Neuron (in vitro differentiated cells): ENCODE results near the gene RFTN1.

Source experiments
- H2AFZ ChIP-seq: one replicate; pipeline ENCODE4 v1.6.1; 2013; ENCODE audit warnings: low read depth, mild to moderate bottlenecking, inconsistent platforms, low read length, moderate library complexity
- H3K27me3 ChIP-seq: one replicate; pipeline ENCODE4 v1.6.1; 2013; ENCODE audit warnings: low read length; ENCODE audit not compliant: insufficient read depth
- H3K36me3 ChIP-seq: one replicate; pipeline ENCODE4 v1.6.1; 2013; ENCODE audit warnings: low read length; ENCODE audit not compliant: insufficient read depth
- H3K4me1 ChIP-seq: one replicate; pipeline ENCODE4 v1.6.1; 2013; ENCODE audit warnings: low read length; ENCODE audit not compliant: insufficient read depth
- H3K4me3 ChIP-seq: 2 replicates; pipeline ENCODE4 v1.5.1; 2013; ENCODE audit warnings: mild to moderate bottlenecking, low read length, moderate library complexity
- H3K9me3 ChIP-seq: one replicate; pipeline ENCODE4 v1.6.1; 2013; ENCODE audit warnings: low read length

Gene RFTN1, protein sequence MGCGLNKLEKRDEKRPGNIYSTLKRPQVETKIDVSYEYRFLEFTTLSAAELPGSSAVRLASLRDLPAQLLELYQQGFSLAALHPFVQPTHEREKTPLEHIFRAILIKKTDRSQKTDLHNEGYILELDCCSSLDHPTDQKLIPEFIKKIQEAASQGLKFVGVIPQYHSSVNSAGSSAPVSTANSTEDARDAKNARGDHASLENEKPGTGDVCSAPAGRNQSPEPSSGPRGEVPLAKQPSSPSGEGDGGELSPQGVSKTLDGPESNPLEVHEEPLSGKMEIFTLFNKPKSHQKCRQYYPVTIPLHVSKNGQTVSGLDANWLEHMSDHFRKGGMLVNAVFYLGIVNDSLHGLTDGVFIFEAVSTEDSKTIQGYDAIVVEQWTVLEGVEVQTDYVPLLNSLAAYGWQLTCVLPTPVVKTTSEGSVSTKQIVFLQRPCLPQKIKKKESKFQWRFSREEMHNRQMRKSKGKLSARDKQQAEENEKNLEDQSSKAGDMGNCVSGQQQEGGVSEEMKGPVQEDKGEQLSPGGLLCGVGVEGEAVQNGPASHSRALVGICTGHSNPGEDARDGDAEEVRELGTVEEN

DNA sequence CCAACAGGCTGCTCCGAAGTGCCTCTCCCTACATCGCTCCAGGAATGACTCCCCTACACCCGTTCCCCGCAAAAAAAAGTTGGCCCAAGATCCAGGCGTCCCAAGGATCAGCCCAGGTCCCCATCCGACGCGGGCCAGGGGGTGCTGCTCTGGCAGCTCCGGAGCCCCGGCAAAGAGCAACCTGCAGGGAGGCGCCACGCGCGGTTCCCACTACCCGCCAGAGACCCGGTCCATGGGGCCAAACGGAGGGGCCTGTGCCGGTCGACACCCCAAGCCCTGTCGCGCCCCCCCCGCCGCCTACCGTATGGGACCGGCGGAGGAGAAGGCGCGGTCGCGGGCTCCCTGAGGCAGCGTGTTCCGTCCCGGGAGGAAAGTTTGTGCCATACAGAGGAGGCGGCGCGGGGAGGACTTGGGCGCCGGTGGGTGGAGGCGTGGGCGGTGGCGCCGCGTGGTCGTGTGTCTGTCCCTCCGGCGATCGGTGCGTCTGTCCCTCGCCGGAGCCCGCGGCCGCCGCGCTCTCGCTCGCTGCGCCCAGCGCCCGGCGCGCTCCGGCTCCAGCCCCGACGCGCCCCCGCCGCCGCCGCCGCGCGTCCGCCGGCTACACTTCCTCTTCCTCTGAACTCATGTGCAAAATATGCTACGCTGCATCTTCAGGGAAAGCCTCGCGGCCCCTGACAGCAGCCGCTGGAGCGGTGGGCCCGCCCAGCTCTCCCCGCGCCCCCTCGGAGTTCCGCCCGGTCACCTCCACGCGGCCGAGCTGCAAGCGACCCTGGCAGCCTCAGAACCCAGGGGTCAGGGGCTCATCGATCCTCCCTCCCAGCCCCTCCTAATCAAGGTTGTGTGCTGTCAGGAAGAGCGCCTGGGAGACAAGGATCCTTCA, at the start of gene RFTN1:
Gene RFTN1, minus strand, starts transcription at position 559 of the 880 bp plus-strand sequence. CDS start 19,830 bp downstream, outside the sequence.
- Histone ChIP-seq H3K27me3 (peaks cover 4% of the 10 kb centered on the region), H3K4me1 (peaks cover 31% of the 10 kb centered on the region), H3K4me3 (peak within 1 kb of the TSS; percentile 63), H2AFZ (peak within 1 kb of the TSS; percentile 93), H3K36me3 (no peaks in the 10 kb centered on the region), H3K9me3 (no peaks in the 10 kb centered on the region)

DNA sequence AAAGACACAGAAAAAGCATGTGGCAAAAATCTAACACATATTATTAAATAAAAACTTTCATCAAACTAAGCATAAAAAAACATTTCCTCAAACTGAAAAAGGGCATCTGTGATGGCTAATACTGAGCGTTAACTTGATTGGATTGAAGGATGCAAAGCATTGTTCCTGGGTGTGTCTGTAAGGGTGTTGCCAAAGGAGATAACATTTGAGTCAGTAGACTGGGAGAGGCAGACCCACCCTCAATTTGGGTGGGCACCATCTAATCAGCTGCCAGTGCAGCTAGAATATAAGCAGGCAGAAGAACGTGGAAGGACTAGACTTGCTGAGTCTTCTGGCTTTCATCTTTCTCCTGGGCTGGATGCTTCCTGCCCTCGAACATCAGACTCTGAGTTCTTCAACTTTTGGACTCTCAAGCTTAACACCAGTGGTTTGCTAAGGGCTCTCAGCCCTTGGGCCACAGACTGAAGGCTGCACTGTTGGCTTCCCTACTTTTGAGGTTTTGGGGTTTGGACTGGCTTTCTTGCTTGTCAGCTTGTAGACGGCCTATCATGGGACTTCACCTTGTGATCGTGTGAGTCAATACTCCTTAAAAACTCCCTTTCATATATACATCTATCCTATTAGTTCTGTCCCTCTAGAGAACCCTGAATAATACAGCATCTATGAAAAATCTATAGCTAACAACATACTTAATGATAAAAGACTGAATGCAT, 46.3 kb upstream of the RFTN1 start:
- H3K36me3 ChIP-seq = no peaks in the 10 kb centered on the region
- H3K4me3 ChIP-seq = no peak overlapping the region
- no peaks in the 10 kb centered on the region for H3K9me3 ChIP-seq
- H2AFZ ChIP-seq = no peak overlapping the region
- no peaks in the 10 kb centered on the region for H3K27me3 ChIP-seq
- no peaks in the 10 kb centered on the region for H3K4me1 ChIP-seq

DNA sequence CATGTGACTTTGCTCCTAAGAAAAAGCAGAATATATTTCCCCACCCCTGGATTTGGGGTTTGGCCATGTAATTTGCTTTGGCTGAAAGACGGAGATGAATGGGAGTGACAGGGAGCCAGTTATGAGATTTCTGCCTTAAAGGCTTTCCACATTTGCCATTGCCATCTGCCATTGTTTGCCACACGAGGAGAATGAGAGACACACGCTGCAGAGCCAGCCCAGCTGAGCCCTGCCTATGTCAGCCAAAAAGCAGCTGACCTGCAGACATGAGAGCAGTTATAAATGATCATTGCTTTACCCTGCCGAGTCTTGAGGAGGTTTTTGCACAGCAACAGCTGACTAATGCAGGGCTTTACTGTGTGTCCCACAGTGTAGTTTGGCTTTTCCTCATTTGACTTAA, 40.6 kb upstream of the RFTN1 start:
- Histone ChIP-seq H2AFZ (no peak overlapping the region), H3K36me3 (no peaks in the 10 kb centered on the region), H3K4me3 (no peak overlapping the region), H3K9me3 (no peaks in the 10 kb centered on the region), H3K4me1 (peaks cover 7% of the 10 kb centered on the region), H3K27me3 (no peaks in the 10 kb centered on the region)

DNA sequence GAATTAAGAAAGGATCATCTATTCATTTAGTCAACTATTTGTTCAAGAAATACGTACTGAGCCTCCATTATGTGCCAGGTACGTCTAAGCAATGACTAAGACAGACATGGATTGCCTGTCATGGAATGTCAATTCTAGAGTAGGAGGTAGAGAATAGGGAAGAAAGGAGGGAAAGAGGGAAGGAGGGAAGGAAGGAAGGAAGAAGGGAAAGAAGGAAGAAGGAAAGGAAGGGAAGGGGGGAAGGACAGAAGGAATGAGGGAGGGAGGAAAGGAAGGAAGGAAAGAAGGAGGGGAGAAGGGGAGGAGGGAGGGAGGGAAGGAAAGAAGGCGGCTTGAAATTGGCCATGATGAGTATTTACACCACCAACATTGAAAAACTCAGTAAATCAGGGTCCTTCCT, 39.3 kb upstream of the RFTN1 start:
- peaks cover 7% of the 10 kb centered on the region for H3K4me1 ChIP-seq
- no peaks in the 10 kb centered on the region for H3K27me3 ChIP-seq
- no peak overlapping the region for H2AFZ ChIP-seq
- no peaks in the 10 kb centered on the region for H3K9me3 ChIP-seq
- no peaks in the 10 kb centered on the region for H3K36me3 ChIP-seq
- no peak overlapping the region for H3K4me3 ChIP-seq

DNA sequence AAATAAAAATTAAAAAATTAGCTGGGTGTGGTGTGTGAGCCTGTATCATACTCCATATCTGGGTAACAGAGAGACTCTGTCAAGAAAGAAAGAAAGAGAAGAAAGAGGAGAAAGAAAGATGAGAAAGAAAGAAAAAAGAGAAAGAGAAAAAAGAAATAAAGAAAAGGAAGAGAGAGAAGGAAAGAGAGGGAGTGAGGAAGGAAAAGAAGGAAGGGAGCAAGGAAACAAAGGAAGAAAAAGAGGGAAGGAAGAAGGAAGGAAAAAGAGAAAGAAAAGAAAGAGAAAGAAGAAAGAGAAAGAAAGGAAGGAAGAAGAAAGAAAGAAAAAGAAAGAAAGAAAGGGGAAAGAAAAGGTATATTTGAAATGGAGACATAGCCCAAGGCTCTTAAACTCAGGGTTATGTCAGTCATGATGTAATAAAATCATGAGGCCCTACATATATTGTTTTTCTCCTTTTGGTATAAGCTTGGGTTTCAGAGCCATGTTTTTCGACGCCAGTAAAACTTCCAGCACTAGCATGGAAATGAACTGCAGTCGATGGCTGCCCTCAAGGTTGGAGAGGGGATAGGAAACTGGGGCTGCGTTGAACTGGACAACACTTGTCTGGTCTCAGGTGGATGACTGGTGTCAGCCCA, 38.0 kb upstream of the RFTN1 start:
- H3K4me1 ChIP-seq = peaks cover 7% of the 10 kb centered on the region
- H2AFZ ChIP-seq = peak overlapping the region; percentile 57
- no peaks in the 10 kb centered on the region for H3K27me3 ChIP-seq
- H3K4me3 ChIP-seq = no peak overlapping the region
- H3K9me3 ChIP-seq = no peaks in the 10 kb centered on the region
- H3K36me3 ChIP-seq = no peaks in the 10 kb centered on the region

DNA sequence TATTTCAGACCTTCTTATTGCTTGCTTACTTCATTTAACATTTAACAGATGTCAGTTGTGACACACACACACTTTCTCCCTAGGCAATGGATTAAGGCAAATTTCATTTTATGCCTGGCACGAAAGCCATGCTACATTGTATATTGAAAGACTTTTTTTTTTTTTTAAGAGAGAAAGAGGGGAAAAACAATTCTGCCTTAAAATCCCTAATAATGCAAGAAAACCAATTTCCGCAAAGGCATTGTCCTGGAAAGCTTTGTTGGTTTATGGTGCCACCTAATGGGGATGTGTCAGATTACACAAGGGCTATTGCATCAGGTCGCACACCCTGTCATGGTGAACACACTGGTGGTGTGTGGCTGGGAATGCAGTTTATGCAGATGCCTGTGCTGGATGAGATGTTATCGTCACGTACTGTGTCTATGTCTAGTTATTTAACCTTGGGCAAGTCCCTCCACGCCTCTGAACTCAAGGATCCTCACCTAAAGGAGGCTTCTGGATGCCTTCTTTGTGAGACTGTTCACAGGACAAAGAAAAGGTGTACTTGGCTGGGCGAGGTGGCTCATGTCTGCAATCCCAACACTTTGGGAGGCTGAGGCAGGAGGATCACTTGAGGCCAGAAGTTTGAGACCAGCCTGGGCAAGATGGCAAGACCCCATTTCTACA, 37.3 kb upstream of the RFTN1 start:
- no peaks in the 10 kb centered on the region for H3K27me3 ChIP-seq
- H3K4me3 ChIP-seq = no peak overlapping the region
- peak overlapping the region; percentile 57 for H2AFZ ChIP-seq
- no peaks in the 10 kb centered on the region for H3K9me3 ChIP-seq
- no peaks in the 10 kb centered on the region for H3K36me3 ChIP-seq
- peaks cover 7% of the 10 kb centered on the region for H3K4me1 ChIP-seq

DNA sequence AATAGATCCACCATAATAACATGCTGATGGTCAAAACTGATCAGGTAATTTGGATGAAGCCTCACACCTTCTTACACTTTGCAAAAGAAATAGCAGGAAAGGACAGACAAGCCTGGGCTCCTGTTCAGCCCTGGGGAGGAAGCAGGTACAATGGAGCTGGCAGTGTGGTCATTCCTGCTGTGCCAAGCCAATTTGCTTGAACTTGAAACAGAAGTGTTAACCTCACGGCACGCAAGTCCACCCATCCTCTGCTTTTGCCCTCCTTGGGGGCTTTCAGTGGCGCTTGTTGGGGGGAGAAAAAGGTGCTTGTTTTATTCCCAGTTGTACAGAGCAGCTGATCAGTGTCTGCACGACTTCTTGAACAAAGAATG, 36.8 kb upstream of the RFTN1 start:
- Histone ChIP-seq H3K27me3 (no peaks in the 10 kb centered on the region), H3K4me3 (no peak overlapping the region), H3K4me1 (peaks cover 7% of the 10 kb centered on the region), H3K9me3 (no peaks in the 10 kb centered on the region), H3K36me3 (no peaks in the 10 kb centered on the region), H2AFZ (peak overlapping the region; percentile 57)

DNA sequence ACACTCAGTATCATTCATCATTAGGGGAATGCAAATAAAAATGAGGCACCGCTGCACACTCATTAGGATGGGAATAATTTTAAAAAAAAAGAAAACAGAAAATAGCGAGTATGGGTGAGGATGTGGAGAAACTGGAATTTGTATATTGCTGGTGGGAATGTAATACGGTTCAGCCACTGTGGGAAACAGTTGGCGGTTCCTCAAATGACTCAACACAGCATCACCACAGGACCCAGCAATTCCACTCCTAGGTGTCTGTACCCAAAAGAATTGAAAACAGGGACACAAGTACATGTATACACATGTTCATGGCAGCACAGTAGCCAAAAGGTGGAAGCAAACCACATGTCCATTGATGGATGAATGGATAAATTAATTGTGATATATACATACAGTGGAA, 35.2 kb upstream of the RFTN1 start:
- Histone ChIP-seq H3K9me3 (no peaks in the 10 kb centered on the region), H3K36me3 (no peaks in the 10 kb centered on the region), H3K4me1 (peaks cover 7% of the 10 kb centered on the region), H3K4me3 (no peak overlapping the region), H3K27me3 (no peaks in the 10 kb centered on the region), H2AFZ (no peak overlapping the region)

DNA sequence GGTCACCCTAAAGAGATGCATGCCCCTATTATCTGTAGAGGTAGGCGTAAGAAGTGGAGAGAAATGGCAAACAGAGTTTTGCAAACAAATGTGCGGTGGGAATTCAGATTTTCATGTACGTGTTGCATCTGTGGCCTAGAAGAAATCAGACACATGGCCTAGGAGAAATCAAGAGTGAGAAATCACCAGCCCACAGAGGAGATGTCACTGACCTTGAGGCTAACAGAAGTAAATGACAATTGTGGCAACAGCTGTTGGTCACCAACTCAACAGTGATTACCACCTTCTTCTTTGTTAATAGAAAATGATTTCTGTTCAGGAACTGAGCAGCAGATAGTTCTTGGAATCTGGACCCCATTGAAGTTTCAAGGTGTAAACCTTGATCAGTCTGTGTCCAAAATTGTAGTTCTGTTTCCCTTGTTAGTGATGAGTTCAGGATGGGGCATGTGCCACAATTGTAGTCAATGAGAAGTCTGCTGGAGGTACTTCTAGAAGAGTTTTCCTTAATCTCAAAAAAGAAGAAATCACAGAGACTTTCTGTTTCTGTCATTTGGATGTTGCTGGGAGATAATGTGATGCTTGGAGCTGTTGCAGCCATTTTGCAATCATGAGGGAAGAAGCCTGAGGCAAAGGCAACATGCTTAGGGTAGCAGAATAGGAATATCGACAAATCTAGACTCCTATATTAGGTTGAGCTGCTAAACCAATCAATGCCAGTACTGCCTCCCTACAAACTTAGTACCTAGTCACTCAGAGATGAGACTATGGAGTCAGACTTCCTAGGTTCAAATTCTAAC, 34.3 kb upstream of the RFTN1 start:
- Histone ChIP-seq H3K4me3 (no peak overlapping the region), H3K9me3 (no peaks in the 10 kb centered on the region), H3K36me3 (no peaks in the 10 kb centered on the region), H2AFZ (no peak overlapping the region), H3K4me1 (peaks cover 7% of the 10 kb centered on the region), H3K27me3 (no peaks in the 10 kb centered on the region)

DNA sequence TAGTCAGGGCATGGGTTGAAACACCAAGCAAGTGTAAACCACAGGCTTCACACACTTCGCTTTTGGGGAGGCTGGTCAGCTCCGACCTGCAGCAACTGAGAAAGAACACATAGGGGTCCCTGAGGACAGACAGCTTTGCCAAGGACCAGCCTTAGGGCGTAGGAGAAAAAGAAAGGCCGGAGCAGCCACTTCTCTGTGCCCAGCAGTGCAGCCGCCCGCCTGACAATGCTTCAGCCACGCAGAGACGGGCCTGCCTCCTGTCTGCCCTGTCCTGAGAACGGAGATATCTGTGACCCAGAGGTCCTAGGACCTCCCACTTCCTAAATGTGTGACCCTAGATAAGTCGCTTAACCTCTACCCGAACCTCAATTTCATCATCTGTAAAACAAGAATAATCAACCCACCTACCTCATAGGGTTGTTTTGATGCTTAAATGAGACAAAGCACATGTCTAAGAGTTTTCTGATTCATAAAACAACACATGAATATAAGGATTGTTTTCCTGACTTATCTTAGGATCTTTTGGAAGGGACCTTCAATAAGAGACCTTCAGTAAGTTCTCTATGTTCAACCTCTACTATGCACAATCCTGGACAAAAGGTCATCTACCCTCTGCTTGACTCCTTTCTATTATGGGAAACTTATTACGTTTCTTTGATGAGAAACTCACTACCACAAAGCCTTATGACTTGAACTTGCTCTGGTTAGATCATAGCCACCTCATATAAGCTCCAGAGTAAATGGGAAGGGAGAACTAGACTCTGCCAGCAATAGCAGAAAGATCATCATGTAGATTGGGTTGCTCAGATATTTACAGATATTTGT, 32.9 kb upstream of the RFTN1 start:
- Histone ChIP-seq H3K36me3 (no peaks in the 10 kb centered on the region), H3K4me1 (peaks cover 7% of the 10 kb centered on the region), H3K27me3 (no peaks in the 10 kb centered on the region), H3K9me3 (no peaks in the 10 kb centered on the region), H2AFZ (no peak overlapping the region), H3K4me3 (no peak overlapping the region)
